Immature natural killer cell (primary cell): ENCODE results near the gene CCNDBP1. TPM values are rescaled to one million over a fixed set of nuclear protein-coding genes. Genes with fewer than 3 reads are reported as not detected.

ENCODE experiments used
- DNase-seq, 3 donors: peaks; one replicate each; pipeline ENCODE4 v3.0.0; 2022; ENCODE audit warnings: mixed read lengths in 1 of 3
- H3K27ac Mint-ChIP-seq, 6 donors: one replicate each; pipeline ENCODE4 v1.8.0; 2020; ENCODE audit warnings: mixed read lengths in 6 of 6, mild to moderate bottlenecking in 5 of 6, inconsistent platforms in 4 of 6, moderate library complexity in 3 of 6
- H3K27me3 Mint-ChIP-seq, 3 donors: one replicate each; pipeline ENCODE4 v1.8.0; 2020 to 2021; ENCODE audit warnings: low read depth in 3 of 3, mild to moderate bottlenecking in 3 of 3, mixed read lengths in 3 of 3, moderate library complexity in 3 of 3, inconsistent platforms in 1 of 3
- H3K36me3 Mint-ChIP-seq, 3 donors: one replicate each; pipeline ENCODE4 v1.8.0; 2020; ENCODE audit warnings: mixed read lengths in 3 of 3, inconsistent platforms in 2 of 3, mild to moderate bottlenecking in 2 of 3
- H3K4me1 Mint-ChIP-seq, 2 donors: one replicate each; pipeline ENCODE4 v1.8.0; 2020; ENCODE audit warnings: inconsistent platforms in 2 of 2, mild to moderate bottlenecking in 2 of 2, mixed read lengths in 2 of 2, moderate library complexity in 1 of 2
- H3K4me3 Mint-ChIP-seq, 5 donors: one replicate each; pipeline ENCODE4 v1.8.0; 2020; ENCODE audit warnings: mild to moderate bottlenecking in 5 of 5, mixed read lengths in 5 of 5, inconsistent platforms in 3 of 5, moderate library complexity in 3 of 5
- H3K9me3 Mint-ChIP-seq, 6 donors: one replicate each; pipeline ENCODE4 v1.8.0; 2020; ENCODE audit warnings: mild to moderate bottlenecking in 6 of 6, mixed read lengths in 6 of 6, inconsistent platforms in 4 of 6, moderate library complexity in 3 of 6
- polyA plus RNA-seq, 3 donors: library from polyadenylated mRNA; unstranded; fragments of 300-500 nt; fragmentation: Illumina TruSeq; gene quantifications; one replicate each; pipeline ENCODE4 v1.2.3, GENCODE V29; 2021

CCNDBP1 gene
- polyA plus RNA-seq, 3 donors from 2014 or later: 186 to 286 (median 197) TPM

GRCh38 chr15:43229977-43230376 is 44.8 kb downstream of the CCNDBP1 start:
- no peak overlapping the region for H3K27ac Mint-ChIP-seq
- H3K27me3 Mint-ChIP-seq: peaks cover 0 to 10% (median 5%) of the 10 kb centered on the region in 3 donors
- peaks cover 3 to 10% of the 10 kb centered on the region in 2 donors for H3K4me1 Mint-ChIP-seq
- no peak for DNase-seq
- no peaks in the 10 kb centered on the region for H3K9me3 Mint-ChIP-seq
- no peaks in the 10 kb centered on the region for H3K36me3 Mint-ChIP-seq
- no peak overlapping the region for H3K4me3 Mint-ChIP-seq

- Mint-ChIP-seq H3K36me3 (no peaks in the 10 kb centered on the region), H3K9me3 (no peaks in the 10 kb centered on the region), H3K27me3 (peaks cover 0 to 11% (median 5%) of the 10 kb centered on the region in 3 donors), H3K4me1 (peaks cover 3 to 4% of the 10 kb centered on the region in 2 donors), H3K4me3 (no peak overlapping the region), H3K27ac (no peak overlapping the region)
- no peak for DNase-seq
These were observed 45.5 kb downstream of the CCNDBP1 start for GRCh38 chr15:43230640-43231115.

GRCh38 chr15:43232289-43232874 is 47.2 kb downstream of the CCNDBP1 start:
- DNase-seq: no peak
- H3K4me1 Mint-ChIP-seq: no peaks in the 10 kb centered on the region
- no peaks in the 10 kb centered on the region for H3K36me3 Mint-ChIP-seq
- no peak overlapping the region for H3K27ac Mint-ChIP-seq
- H3K27me3 Mint-ChIP-seq: peaks cover 2 to 9% (median 3%) of the 10 kb centered on the region in 3 donors
- H3K9me3 Mint-ChIP-seq: no peaks in the 10 kb centered on the region
- no peak overlapping the region for H3K4me3 Mint-ChIP-seq

GRCh38 chr15:43235536-43235935 is 50.3 kb downstream of the CCNDBP1 start:
- Mint-ChIP-seq H3K27ac (no peak overlapping the region), H3K4me1 (peaks cover 9 to 20% of the 10 kb centered on the region in 2 donors), H3K36me3 (peaks cover 0 to 3% (median 0%) of the 10 kb centered on the region in 3 donors), H3K27me3 (peaks cover 3 to 11% (median 4%) of the 10 kb centered on the region in 3 donors), H3K4me3 (no peak overlapping the region), H3K9me3 (no peaks in the 10 kb centered on the region)
- no peak for DNase-seq

- DNase-seq: no peak
- Mint-ChIP-seq H3K4me3 (no peak overlapping the region), H3K4me1 (peaks cover 9 to 20% of the 10 kb centered on the region in 2 donors), H3K27ac (no peak overlapping the region), H3K36me3 (peaks cover 0 to 3% (median 0%) of the 10 kb centered on the region in 3 donors), H3K9me3 (no peaks in the 10 kb centered on the region), H3K27me3 (peaks cover 3 to 8% (median 4%) of the 10 kb centered on the region in 3 donors)
These were observed 52.8 kb downstream of the CCNDBP1 start for GRCh38 chr15:43237842-43238470.

GRCh38 chr15:43238671-43239131 is 53.5 kb downstream of the CCNDBP1 start:
- H3K4me3 Mint-ChIP-seq: no peak overlapping the region
- H3K4me1 Mint-ChIP-seq: peaks cover 9 to 20% of the 10 kb centered on the region in 2 donors
- DNase-seq: no peak
- no peaks in the 10 kb centered on the region for H3K9me3 Mint-ChIP-seq
- H3K36me3 Mint-ChIP-seq: peaks cover 0 to 3% (median 0%) of the 10 kb centered on the region in 3 donors
- peak overlapping the region in 3 of 6 donors; percentile 51 to 59 (median 56) for H3K27ac Mint-ChIP-seq
- H3K27me3 Mint-ChIP-seq: peaks cover 3 to 8% (median 4%) of the 10 kb centered on the region in 3 donors

GRCh38 chr15:43239732-43240491 is 54.7 kb downstream of the CCNDBP1 start:
- peak overlapping the region in 1 of 5 donors; percentile 14 for H3K4me3 Mint-ChIP-seq
- peak in 1 of 3 donors; percentile 15 for DNase-seq
- peaks cover 1 to 4% (median 4%) of the 10 kb centered on the region in 3 donors for H3K27me3 Mint-ChIP-seq
- H3K9me3 Mint-ChIP-seq: no peaks in the 10 kb centered on the region
- peaks cover 9 to 20% of the 10 kb centered on the region in 2 donors for H3K4me1 Mint-ChIP-seq
- H3K27ac Mint-ChIP-seq: peak overlapping the region in 2 of 6 donors; percentile 43 to 51
- peaks cover 0 to 3% (median 0%) of the 10 kb centered on the region in 3 donors for H3K36me3 Mint-ChIP-seq

GRCh38 chr15:43241100-43241499 is 55.9 kb downstream of the CCNDBP1 start:
- Mint-ChIP-seq H3K27ac (no peak overlapping the region), H3K27me3 (peaks cover 0 to 4% (median 2%) of the 10 kb centered on the region in 3 donors), H3K9me3 (no peaks in the 10 kb centered on the region), H3K4me3 (no peak overlapping the region), H3K4me1 (peaks cover 9 to 20% of the 10 kb centered on the region in 2 donors), H3K36me3 (peaks cover 0 to 3% (median 0%) of the 10 kb centered on the region in 3 donors)
- no peak for DNase-seq

GRCh38 chr15:43242616-43243015 is 57.4 kb downstream of the CCNDBP1 start:
- Mint-ChIP-seq H3K36me3 (peaks cover 0 to 3% (median 0%) of the 10 kb centered on the region in 3 donors), H3K4me3 (no peak overlapping the region), H3K27me3 (peaks cover 0 to 2% (median 2%) of the 10 kb centered on the region in 3 donors), H3K9me3 (no peaks in the 10 kb centered on the region), H3K27ac (peak overlapping the region in 1 of 6 donors; percentile 12), H3K4me1 (peaks cover 9 to 20% of the 10 kb centered on the region in 2 donors)
- DNase-seq: no peak

GRCh38 chr15:43243020-43243645 is 57.9 kb downstream of the CCNDBP1 start:
- peaks cover 9 to 20% of the 10 kb centered on the region in 2 donors for H3K4me1 Mint-ChIP-seq
- H3K9me3 Mint-ChIP-seq: no peaks in the 10 kb centered on the region
- no peak overlapping the region for H3K27ac Mint-ChIP-seq
- H3K36me3 Mint-ChIP-seq: peaks cover 0 to 3% (median 0%) of the 10 kb centered on the region in 3 donors
- DNase-seq: no peak
- H3K27me3 Mint-ChIP-seq: peaks cover 0 to 2% (median 1%) of the 10 kb centered on the region in 3 donors
- no peak overlapping the region for H3K4me3 Mint-ChIP-seq

- H3K4me3 Mint-ChIP-seq: no peak overlapping the region
- no peaks in the 10 kb centered on the region for H3K36me3 Mint-ChIP-seq
- H3K27ac Mint-ChIP-seq: no peak overlapping the region
- H3K27me3 Mint-ChIP-seq: no peaks in the 10 kb centered on the region
- DNase-seq: no peak
- H3K4me1 Mint-ChIP-seq: peaks cover 7 to 16% of the 10 kb centered on the region in 2 donors
- no peaks in the 10 kb centered on the region for H3K9me3 Mint-ChIP-seq
These were observed 58.9 kb downstream of the CCNDBP1 start for GRCh38 chr15:43244092-43244491.

- Mint-ChIP-seq H3K36me3 (no peaks in the 10 kb centered on the region), H3K4me3 (no peak overlapping the region)
These were observed 61.1 kb downstream of the CCNDBP1 start for GRCh38 chr15:43246261-43246774.

More at GRCh38 chr15:43246261-43246774, 61.1 kb downstream of the CCNDBP1 start:
- peaks cover 10 to 21% of the 10 kb centered on the region in 2 donors for H3K4me1 Mint-ChIP-seq
- no peaks in the 10 kb centered on the region for H3K9me3 Mint-ChIP-seq
- no peak overlapping the region for H3K27ac Mint-ChIP-seq
- H3K27me3 Mint-ChIP-seq: no peaks in the 10 kb centered on the region
- no peak for DNase-seq
